CD14-positive monocyte (primary cell): ENCODE measurements around the gene ARRB1. TPM values are rescaled to one million over a fixed set of nuclear protein-coding genes. Genes with fewer than 3 reads are reported as not detected.

Source experiments
- DNase-seq, 3 donors: peaks; one replicate each; pipeline ENCODE4 v3.0.0-alpha.2; 2011 to 2022
- H2AFZ ChIP-seq: 2 replicates; pipeline ENCODE4 v1.6.0; 2012; ENCODE audit warnings: mild to moderate bottlenecking, low read depth, low read length, inconsistent platforms; ENCODE audit not compliant: insufficient read depth, poor library complexity, severe bottlenecking
- H3K27ac ChIP-seq, 2 donors: 1 replicate in 1 of 2; 2 replicates in 1 of 2; pipeline ENCODE4 v1.5.1; 2012 to 2013; ENCODE audit warnings: low read length in 2 of 2, control low read depth in 1 of 2, inconsistent platforms in 1 of 2, low read depth in 1 of 2, mild to moderate bottlenecking in 1 of 2
- H3K27me3 ChIP-seq, 2 donors: one replicate each; pipeline versions ENCODE4 v1.6.0 to v1.6.1; 2011 to 2013; ENCODE audit warnings: low read length in 2 of 2; ENCODE audit not compliant: control insufficient read depth in 2 of 2, insufficient read depth in 2 of 2
- H3K36me3 ChIP-seq, 2 donors: replicated peaks in 1 of 2; 1 replicate in 1 of 2; 2 replicates in 1 of 2; pipeline versions ENCODE4 v1.5.1 to v1.6.1; 2012 to 2013; ENCODE audit warnings: low read length in 2 of 2, control low read depth in 1 of 2, inconsistent platforms in 1 of 2, mild to moderate bottlenecking in 1 of 2; ENCODE audit not compliant: insufficient read depth in 2 of 2, control insufficient read depth in 1 of 2
- H3K4me1 ChIP-seq, 2 donors: 1 replicate in 1 of 2; 2 replicates in 1 of 2; pipeline versions ENCODE4 v1.5.1 to v1.6.1; 2012 to 2013; ENCODE audit warnings: low read length in 2 of 2, control low read depth in 1 of 2, inconsistent platforms in 1 of 2, mild to moderate bottlenecking in 1 of 2, moderate library complexity in 1 of 2; ENCODE audit not compliant: insufficient read depth in 2 of 2, control insufficient read depth in 1 of 2
- H3K4me2 ChIP-seq: replicated peaks from 2 replicates; pipeline ENCODE3; 2012; ENCODE audit warnings: low read length, moderate library complexity, mild to moderate bottlenecking; ENCODE audit not compliant: poor library complexity, severe bottlenecking; ENCODE audit errors: extremely low read depth
- H3K4me3 ChIP-seq, 3 experiments: fragments of 200-600 bp in 1 of 3; sonication (generic) in 1 of 3; replicated peaks in 1 of 3; 1 replicate in 2 of 3; 2 replicates in 1 of 3; pipeline ENCODE4 v1.5.1; 2011 to 2013; ENCODE audit warnings: low read length in 3 of 3, mild to moderate bottlenecking in 3 of 3, control low read depth in 2 of 3, low read depth in 2 of 3, inconsistent platforms in 1 of 3, moderate library complexity in 1 of 3
- H3K79me2 ChIP-seq: 2 replicates; pipeline ENCODE4 v1.6.0; 2012; ENCODE audit warnings: mild to moderate bottlenecking, control low read depth, inconsistent platforms, low read length, moderate library complexity; ENCODE audit not compliant: insufficient read depth
- H3K9ac ChIP-seq: 2 replicates; pipeline ENCODE4 v1.6.0; 2017; ENCODE audit warnings: low read length, mild to moderate bottlenecking; ENCODE audit not compliant: insufficient read depth, poor library complexity, severe bottlenecking
- H3K9me3 ChIP-seq, 2 donors: replicated peaks in 1 of 2; 1 replicate in 1 of 2; 2 replicates in 1 of 2; pipeline versions ENCODE4 v1.5.1 to v1.6.1; 2012 to 2013; ENCODE audit warnings: low read length in 2 of 2, control low read depth in 1 of 2; ENCODE audit not compliant: control insufficient read depth in 1 of 2, insufficient read depth in 1 of 2
- H4K20me1 ChIP-seq: 2 replicates; pipeline ENCODE4 v1.6.0; 2012; ENCODE audit warnings: mild to moderate bottlenecking, low read length, control low read depth, moderate library complexity; ENCODE audit not compliant: insufficient read depth
- H3K27ac Mint-ChIP-seq, 7 donors: one replicate each; pipeline ENCODE4 v1.8.0; 2020; ENCODE audit warnings: mild to moderate bottlenecking in 7 of 7, mixed read lengths in 7 of 7, moderate library complexity in 6 of 7, inconsistent platforms in 2 of 7
- H3K27me3 Mint-ChIP-seq, 3 donors: one replicate each; pipeline ENCODE4 v1.8.0; 2021 to 2022; ENCODE audit warnings: low read depth in 3 of 3, mild to moderate bottlenecking in 3 of 3, mixed read lengths in 3 of 3, moderate library complexity in 3 of 3, inconsistent platforms in 1 of 3
- H3K36me3 Mint-ChIP-seq, 2 donors: one replicate each; pipeline ENCODE4 v1.8.0; 2020; ENCODE audit warnings: mixed read lengths in 2 of 2, inconsistent platforms in 1 of 2, mild to moderate bottlenecking in 1 of 2
- H3K4me1 Mint-ChIP-seq: one replicate; pipeline ENCODE4 v1.8.0; 2020; ENCODE audit warnings: mild to moderate bottlenecking, mixed read lengths
- H3K4me3 Mint-ChIP-seq, 2 donors: one replicate each; pipeline ENCODE4 v1.8.0; 2020; ENCODE audit warnings: mild to moderate bottlenecking in 2 of 2, mixed read lengths in 2 of 2, moderate library complexity in 1 of 2
- H3K9me3 Mint-ChIP-seq, 7 donors: one replicate each; pipeline ENCODE4 v1.8.0; 2020 to 2022; ENCODE audit warnings: mixed read lengths in 7 of 7, mild to moderate bottlenecking in 6 of 7, moderate library complexity in 6 of 7, inconsistent platforms in 2 of 7
- CTCF ChIP-seq: fragments of 200-600 bp; IDR thresholded peaks from one replicate; pipeline ENCODE4 v1.8.0; 2022; ENCODE audit warnings: antibody characterized with exemption, mild to moderate bottlenecking
- WGBS: methylation state at CpG from one replicate; pipeline ENCODE4 v1.1.5; 2013; ENCODE audit warnings: missing lambda C conversion rate; ENCODE audit not compliant: insufficient coverage; 5-methylcytosine and 5-hydroxymethylcytosine counted together
- intact Hi-C, 2 donors: fragments of 100-400 bp; cut with micrococcal nuclease; formaldehyde crosslinking; loops; one replicate each; pipeline versions ENCODE4 v1.15.0 to v1.15.1; 2023
- polyA plus RNA-seq, 3 donors: library from polyadenylated mRNA; depleted of rRNA in 1 of 3; unstranded in 2 of 3; stranded (reverse) in 1 of 3; fragments of 300-500 nt in 2 of 3; fragments of >200 nt in 1 of 3; fragmentation: Illumina TruSeq in 2 of 3; gene quantifications; 1 replicate in 2 of 3; 2 replicates in 1 of 3; pipeline ENCODE4 v1.2.3, GENCODE V29; 2012 to 2021

The ARRB1 gene
- polyA plus RNA-seq, 3 donors = 52.6 to 114 (median 66.5) TPM

GRCh38 chr11:75263944-75264349 lies 87.5 kb downstream of the ARRB1 start:
- Mint-ChIP-seq H3K4me3 (peak overlapping the region; percentile 9 to 46), H3K27me3 (peaks cover 1 to 9% (median 3%) of the 10 kb centered on the region in 3 donors), H3K9me3 (no peaks in the 10 kb centered on the region), H3K4me1 (peaks cover 81% of the 10 kb centered on the region), H3K36me3 (peaks cover 27 to 45% of the 10 kb centered on the region in 2 donors), H3K27ac (peak overlapping the region; percentile 72 to 91 (median 85))
- Histone ChIP-seq H3K79me2 (no peaks in the 10 kb centered on the region), H3K9ac (no peak overlapping the region), H3K4me1 (peaks cover 75% of the 10 kb centered on the region in 2 donors), H3K27ac (peak overlapping the region; percentile 73 to 77), H3K9me3 (no peaks in the 10 kb centered on the region), H3K4me3 (peak overlapping the region in 1 of 3 experiments; percentile 26), H2AFZ (no peak overlapping the region), H3K27me3 (no peaks in the 10 kb centered on the region), H3K36me3 (peaks cover 21 to 34% of the 10 kb centered on the region in 2 donors), H4K20me1 (peaks cover 92% of the 10 kb centered on the region), H3K4me2 (peak overlapping the region; percentile 44)
- intact Hi-C loops = no loop called here
- no peak for TF ChIP-seq CTCF
- peak; percentile 68 to 84 (median 82) for DNase-seq
- WGBS = 50% methylated on average over 1 of the region's 4 CpGs

GRCh38 chr11:75262961-75263852 lies 88.3 kb downstream of the ARRB1 start:
- no peak overlapping the region for H3K4me3 ChIP-seq
- peak overlapping the region; percentile 73 to 77 for H3K27ac ChIP-seq
- peaks cover 16 to 26% of the 10 kb centered on the region in 2 donors for H3K36me3 ChIP-seq
- H3K9me3 ChIP-seq = no peaks in the 10 kb centered on the region
- no peak overlapping the region for H3K4me2 ChIP-seq
- Mint-ChIP-seq H3K4me1 (peaks cover 80% of the 10 kb centered on the region), H3K27me3 (peaks cover 1 to 9% (median 7%) of the 10 kb centered on the region in 3 donors), H3K27ac (peak overlapping the region; percentile 72 to 91 (median 79)), H3K9me3 (no peaks in the 10 kb centered on the region), H3K4me3 (no peak overlapping the region), H3K36me3 (peaks cover 22 to 38% of the 10 kb centered on the region in 2 donors)
- WGBS = 74% methylated on average over 7 of the region's 17 CpGs
- no peaks in the 10 kb centered on the region for H3K27me3 ChIP-seq
- no peaks in the 10 kb centered on the region for H3K79me2 ChIP-seq
- H2AFZ ChIP-seq = no peak overlapping the region
- no peak overlapping the region for H3K9ac ChIP-seq
- H3K4me1 ChIP-seq = peaks cover 75% of the 10 kb centered on the region in 2 donors
- DNase-seq = peak in 2 of 3 donors; percentile 26 to 37
- intact Hi-C loops = no loop called here
- no peak for TF ChIP-seq CTCF
- H4K20me1 ChIP-seq = peaks cover 84% of the 10 kb centered on the region
